ENCODE results near the gene CD63.

The CD63 gene

DNA sequence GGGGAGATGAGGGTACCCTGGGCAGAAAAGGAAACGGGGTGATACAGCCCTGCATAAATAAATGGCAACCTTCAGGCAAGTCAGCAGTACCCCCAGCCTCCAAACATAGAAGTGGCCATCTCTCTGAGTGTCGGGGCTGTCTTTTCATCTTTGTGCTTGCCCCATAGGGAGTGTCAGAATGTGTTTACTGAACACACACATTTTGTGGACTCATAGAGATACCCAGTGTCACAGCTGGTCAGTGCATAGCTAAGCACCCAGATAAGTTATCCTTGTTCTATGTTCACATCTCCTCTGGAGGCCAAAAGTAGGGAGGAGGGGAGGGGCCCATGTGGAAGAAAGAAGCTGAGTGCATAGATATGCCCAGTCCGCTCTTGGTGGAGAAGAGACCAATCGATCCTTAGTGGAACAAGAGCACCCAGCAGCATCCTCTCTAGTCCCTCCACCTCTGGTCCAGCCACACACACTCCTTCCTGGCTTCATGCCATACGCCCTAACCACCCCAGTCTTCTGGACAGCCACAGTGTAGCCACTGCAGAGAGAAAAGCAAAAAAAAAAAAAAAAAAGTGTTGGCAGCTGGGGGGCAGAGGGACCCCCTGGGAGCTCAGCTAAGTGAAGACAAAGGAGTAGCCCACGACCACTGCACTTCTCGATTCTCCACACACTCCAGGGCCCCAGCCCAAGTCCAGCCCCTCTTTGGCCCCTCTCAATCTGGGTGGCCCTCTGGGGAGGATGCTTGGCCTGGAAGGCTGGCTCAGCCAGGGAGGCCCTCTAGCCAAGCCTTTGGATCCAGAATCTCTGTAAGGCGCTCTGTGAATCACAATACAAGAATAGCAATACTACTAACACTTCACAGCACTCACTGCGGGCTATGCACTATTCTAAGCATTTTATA lies 23.7 kb downstream of the CD63 start:
- no peak for DNase-seq (ENCODE audit: low read depth)

DNA sequence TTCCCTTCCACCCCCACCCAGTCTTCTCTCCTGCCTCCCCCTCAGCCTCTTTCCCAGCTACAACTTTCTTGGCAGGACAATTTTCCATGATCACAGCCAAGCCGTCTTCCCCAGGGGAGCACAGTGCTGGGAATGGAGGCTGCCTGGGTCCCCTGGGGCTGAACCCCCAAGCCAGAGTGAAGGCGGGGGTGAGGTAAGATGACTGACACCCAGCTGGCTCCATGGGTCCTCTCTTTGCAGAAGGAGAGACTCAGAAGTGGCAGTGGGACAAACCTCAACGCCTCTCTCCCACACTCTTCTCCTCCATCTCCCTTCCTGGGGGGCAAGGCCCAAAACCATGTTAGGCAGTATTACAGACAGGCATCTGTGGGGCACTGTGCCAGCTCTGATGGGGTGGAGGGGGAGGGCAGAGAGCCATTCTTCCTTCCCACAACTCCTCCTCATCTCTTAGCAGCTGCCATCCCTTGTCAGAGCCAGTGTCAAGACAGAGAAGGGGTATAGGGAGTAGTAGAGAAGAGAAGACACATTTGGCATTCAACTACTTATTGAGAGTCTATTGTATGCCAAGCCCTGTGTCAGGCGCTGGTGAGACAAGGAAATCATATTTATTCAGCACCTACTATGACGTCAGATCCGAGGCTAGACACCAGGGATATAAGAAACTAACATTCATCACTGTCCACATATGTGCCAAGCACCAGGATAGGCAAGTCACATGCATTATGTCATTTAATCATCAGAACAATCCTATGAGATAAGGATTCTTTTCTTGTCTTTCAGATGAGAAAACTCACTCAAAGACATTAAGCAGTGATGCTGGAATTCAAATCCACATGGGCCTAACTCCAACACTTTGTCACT lies 24.7 kb downstream of the CD63 start:
- no peak for DNase-seq (ENCODE audit: low read depth)

- DNase-seq (ENCODE audit: low read depth), result no peak
These were observed 25.5 kb downstream of the CD63 start for GRCh38 chr12:55703288-55703687.

DNA sequence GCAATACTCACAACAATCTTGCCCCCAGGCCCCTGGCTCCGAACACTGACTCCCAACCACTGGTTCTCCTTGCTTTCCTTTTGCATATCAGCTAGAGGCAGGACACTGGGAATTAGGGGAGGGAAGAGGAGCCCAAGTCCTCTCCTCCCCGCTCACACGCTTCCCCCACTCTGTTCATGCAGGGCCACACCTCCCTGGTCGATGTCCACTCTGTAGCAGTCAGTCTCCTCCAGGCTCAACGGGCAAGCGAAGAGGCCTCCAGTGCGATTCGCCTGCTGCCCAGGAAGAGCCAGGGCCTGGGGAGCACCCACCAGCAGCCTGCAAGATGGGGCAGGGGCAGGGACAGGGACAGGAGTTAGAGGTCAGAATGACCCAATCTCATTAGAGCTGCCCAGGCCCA lies 25.9 kb downstream of the CD63 start:
- DNase-seq (ENCODE audit: low read depth), result no peak

DNA sequence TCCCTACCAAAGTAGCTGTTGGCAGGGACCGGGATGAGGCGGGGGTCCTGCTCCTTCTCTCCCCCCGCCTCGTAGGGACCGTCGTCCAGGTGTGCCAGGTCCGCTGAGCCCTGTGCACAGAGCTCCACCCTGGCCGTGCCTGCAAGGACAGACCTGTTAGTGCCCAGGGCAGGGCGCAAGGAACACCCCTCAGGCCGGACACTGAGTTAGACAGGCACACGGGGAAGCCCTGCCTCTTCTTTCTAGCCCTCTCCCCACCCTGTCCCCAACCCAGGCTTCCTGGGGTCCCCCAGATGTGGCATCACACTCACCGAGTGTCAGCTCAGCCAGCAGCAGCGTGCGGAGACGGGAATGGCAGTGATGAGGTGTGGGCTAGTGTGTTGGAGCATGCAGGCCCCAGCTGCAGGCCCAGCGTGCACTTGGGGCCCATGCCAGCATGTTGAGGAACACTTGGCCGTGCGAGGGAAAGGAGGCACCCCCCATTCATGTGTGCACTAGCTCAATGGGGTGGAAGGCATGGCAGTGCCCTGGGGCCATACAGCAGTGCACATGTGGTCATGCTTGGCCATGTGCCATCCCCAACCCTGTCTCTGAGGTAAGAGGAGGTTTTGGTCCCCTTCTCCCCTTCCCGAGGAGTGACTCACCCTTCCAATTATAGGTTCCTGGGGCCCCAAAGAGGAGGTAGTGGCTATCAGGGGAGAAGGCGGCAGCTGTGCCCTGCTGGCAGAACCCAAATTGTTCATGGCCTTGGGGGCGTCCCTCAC lies 28.4 kb downstream of the CD63 start:
- DNase-seq (ENCODE audit: low read depth), result no peak

DNA sequence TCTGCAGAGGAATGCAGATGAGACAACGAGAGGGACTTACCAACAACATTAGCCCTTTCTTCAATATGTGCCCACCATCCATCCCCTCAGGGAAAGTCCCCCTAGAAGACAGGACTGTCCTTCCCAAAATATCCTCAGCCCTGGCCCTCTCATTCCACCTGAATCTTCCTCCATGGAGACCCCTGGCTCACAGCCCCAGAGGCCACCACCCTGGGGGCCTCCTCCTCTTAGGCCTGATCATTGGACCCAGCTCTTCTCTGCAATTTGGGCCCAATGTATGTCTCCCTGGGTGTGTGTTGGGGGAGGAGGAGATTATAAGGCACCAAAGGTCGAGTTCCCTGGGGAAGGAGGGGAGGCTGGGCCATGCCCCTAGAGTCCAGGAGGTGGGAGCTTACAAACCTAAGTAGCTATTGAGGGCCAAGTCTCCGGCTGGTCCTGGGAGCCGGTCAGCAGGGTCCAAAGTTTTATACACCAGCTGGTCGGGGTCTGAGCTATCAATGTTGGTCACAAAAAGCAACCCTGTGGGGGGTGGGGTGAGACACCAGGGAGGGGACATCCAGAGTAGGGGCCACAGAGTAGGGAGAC lies 29.2 kb downstream of the CD63 start:
- DNase-seq (ENCODE audit: low read depth), result no peak

GRCh38 chr12:55698965-55699364 lies 29.8 kb downstream of the CD63 start:
- DNase-seq (ENCODE audit: low read depth), result no peak

DNA sequence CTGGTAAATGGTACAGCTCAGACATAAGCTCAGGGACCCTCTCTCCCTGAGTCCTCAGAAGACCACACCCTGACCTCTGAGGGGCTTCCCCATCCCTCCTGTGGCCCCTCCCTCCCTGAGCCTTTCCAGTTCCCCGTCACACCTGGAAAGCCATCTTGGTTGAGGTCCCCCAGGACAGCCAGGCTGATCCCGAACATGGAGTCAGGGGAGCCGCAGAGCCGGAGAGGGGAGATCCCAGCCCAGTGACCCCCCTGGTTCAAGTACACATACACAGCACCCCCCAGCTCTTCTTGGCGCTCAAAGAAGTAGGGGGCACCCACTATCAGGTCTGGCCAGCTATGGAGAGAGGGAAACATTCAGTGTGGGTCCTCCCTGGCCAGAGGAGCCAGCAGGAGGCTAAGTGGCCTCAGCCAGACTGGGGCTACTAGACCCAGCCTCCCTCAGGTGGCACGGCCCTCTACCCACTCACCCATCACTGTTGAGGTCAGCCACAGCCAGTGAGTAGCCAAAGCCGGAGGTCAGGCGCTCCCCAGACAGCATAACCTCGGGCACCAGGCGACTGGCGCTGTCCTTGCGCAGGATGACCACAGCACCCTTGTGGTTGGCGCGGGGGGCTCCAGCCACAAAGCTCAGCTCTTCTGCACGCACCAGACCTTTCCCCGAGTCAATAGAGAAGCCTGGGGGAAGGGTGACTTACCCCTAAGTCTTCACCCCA lies 30.4 kb downstream of the CD63 start:
- DNase-seq (ENCODE audit: low read depth), result no peak

DNA sequence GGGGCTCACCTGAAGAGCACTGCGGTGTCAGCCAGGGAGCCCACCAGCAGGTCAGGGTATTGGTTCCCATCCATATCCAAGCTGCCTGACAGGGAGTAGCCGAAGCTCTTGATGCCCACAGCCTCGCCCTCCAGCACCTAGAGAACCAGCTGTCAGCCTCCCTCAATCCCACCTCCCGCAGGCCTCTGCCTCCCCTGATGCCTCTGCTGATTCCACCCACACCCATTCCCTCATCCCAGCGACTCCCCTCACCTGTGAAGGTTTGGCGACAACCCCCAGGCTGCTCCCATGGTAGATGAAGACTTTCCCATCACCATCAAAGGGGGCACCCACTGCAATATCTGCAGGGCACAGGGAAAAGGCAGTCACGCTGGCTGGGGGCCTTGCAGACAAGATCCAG lies 31.1 kb downstream of the CD63 start:
- DNase-seq (ENCODE audit: low read depth), result no peak

- no peak for DNase-seq (ENCODE audit: low read depth)
These were observed 31.9 kb downstream of the CD63 start for GRCh38 chr12:55696796-55697462.

GRCh38 chr12:55696141-55696540 lies 32.7 kb downstream of the CD63 start:
- DNase-seq (ENCODE audit: low read depth), result no peak

DNA sequence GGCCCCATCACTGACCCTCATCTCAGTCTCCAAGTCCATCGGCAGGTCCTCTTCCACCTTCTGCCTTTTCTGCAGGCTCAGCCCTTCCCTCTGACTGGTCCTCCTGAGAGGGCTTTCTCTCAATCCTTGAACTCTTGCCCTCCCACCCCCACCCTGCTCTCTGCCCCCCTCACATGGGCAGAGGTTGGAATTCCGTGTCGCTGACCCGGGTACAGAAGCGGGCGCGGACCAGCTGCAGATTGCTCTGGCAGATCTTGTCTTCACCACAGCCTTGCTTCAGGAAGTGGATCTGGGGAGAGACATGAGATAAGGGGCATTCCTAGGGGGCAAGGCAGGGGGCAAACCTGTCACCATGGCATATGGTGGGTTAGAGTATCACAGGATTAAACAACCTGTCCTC lies 33.5 kb downstream of the CD63 start:
- DNase-seq (ENCODE audit: low read depth), result no peak

- no peak for DNase-seq (ENCODE audit: low read depth)
These were observed 34.2 kb downstream of the CD63 start for GRCh38 chr12:55694651-55695050.

DNA sequence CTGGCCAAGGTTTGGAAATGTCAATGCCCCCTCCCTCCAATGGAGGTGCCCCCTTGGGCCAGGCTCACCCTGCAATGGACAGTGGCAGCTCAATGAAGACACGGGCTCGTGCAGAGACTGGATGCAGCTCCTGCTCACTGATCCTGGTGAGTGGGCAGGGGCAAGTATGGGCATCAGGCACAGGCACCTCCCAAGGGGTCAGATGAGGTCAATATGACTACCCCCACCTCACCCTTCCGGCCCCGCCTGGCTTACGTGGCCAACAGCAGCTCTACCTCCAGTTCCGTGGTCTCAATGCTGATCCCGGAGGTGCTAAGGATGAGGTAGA lies 34.7 kb downstream of the CD63 start:
- no peak for DNase-seq (ENCODE audit: low read depth)

- DNase-seq (ENCODE audit: low read depth), result no peak
These were observed 35.3 kb downstream of the CD63 start for GRCh38 chr12:55693323-55694187.

GRCh38 chr12:55692631-55693322 lies 36.0 kb downstream of the CD63 start:
- no peak for DNase-seq (ENCODE audit: low read depth)

GRCh38 chr12:55688716-55689655 lies 39.8 kb downstream of the CD63 start:
- DNase-seq (ENCODE audit: low read depth), result no peak

GRCh38 chr12:55687746-55688145 lies 41.1 kb downstream of the CD63 start:
- DNase-seq (ENCODE audit: low read depth), result no peak
